Measurements from ENCODE around the gene EXOC2. TPM values are rescaled to one million over a fixed set of nuclear protein-coding genes. Genes with fewer than 3 reads are reported as not detected.

Gene EXOC2
- total and polyA plus RNA-seq, 2 donors = 12.1 to 22.1 TPM

- Histone ChIP-seq H3K36me3 (ENCODE audit: control insufficient read depth in 2 of 2, insufficient read depth in 2 of 2, low read length in 1 of 2) (peaks cover 11 to 13% of the 10 kb centered on the region in 2 donors), H3K4me1 (ENCODE audit: control insufficient read depth in 2 of 2, insufficient read depth in 2 of 2, low read length in 2 of 2) (no peaks in the 10 kb centered on the region), H3K9me3 (ENCODE audit: control insufficient read depth in 2 of 2, insufficient read depth in 1 of 2, low read length in 1 of 2) (no peaks in the 10 kb centered on the region), H3K4me3 (ENCODE audit: low read length in 2 of 2) (no peak overlapping the region), H3K27ac (ENCODE audit: low read depth in 1 of 2, low read length in 1 of 2) (no peak overlapping the region), H3K27me3 (ENCODE audit: control insufficient read depth in 2 of 2, insufficient read depth in 1 of 2, low read length in 1 of 2) (no peaks in the 10 kb centered on the region)
- 94% methylated on average over 4 of the region's 4 CpGs for WGBS
- DNase-seq (ENCODE audit: low read depth in 6 of 9, low spot score in 9 of 9) = no peak
Observed at GRCh38 chr6:484086-484745, 208.7 kb downstream of the EXOC2 start.

DNA sequence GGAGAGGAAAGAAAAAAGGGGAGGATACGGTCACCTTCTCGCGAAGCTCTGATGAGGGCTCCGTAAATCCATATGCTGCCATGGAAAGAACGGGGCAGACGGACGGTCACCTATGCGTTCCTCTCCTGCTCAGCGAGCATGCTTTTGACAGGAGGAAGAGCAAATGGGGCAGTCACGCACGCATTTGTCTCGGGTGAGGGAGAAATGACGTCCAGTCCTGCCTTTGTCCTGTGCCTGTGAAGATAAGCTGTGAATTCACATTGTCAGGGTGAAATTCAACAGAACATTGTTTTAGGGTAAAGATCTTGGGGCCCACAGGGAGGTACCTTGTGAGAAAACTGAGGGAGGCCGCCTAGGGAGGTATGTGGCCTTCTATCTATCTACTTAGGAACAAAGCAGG is 217.6 kb downstream of the EXOC2 start:
- Histone ChIP-seq H3K36me3 (ENCODE audit: control insufficient read depth in 2 of 2, insufficient read depth in 2 of 2, low read length in 1 of 2) (no peaks in the 10 kb centered on the region), H3K4me1 (ENCODE audit: control insufficient read depth in 2 of 2, insufficient read depth in 2 of 2, low read length in 2 of 2) (peaks cover 18 to 28% of the 10 kb centered on the region in 2 donors), H3K4me3 (ENCODE audit: low read length in 2 of 2) (peak overlapping the region in 1 of 2 donors; percentile 3), H3K9me3 (ENCODE audit: control insufficient read depth in 2 of 2, insufficient read depth in 1 of 2, low read length in 1 of 2) (no peaks in the 10 kb centered on the region), H3K27me3 (ENCODE audit: control insufficient read depth in 2 of 2, insufficient read depth in 1 of 2, low read length in 1 of 2) (no peaks in the 10 kb centered on the region), H3K27ac (ENCODE audit: low read depth in 1 of 2, low read length in 1 of 2) (peak overlapping the region; percentile 2 to 27)
- WGBS = 91% methylated on average over 14 of the region's 14 CpGs
- DNase-seq (ENCODE audit: low read depth in 6 of 9, low spot score in 9 of 9) = no peak

GRCh38 chr6:474453-475185 is 218.3 kb downstream of the EXOC2 start:
- H3K27ac ChIP-seq (ENCODE audit: low read depth in 1 of 2, low read length in 1 of 2) = peak overlapping the region; percentile 27 to 90
- H3K27me3 ChIP-seq (ENCODE audit: control insufficient read depth in 2 of 2, insufficient read depth in 1 of 2, low read length in 1 of 2) = no peaks in the 10 kb centered on the region
- 16% methylated on average over 19 of the region's 19 CpGs for WGBS
- H3K4me3 ChIP-seq (ENCODE audit: low read length in 2 of 2) = peak overlapping the region; percentile 4
- peaks cover 18 to 28% of the 10 kb centered on the region in 2 donors for H3K4me1 ChIP-seq (ENCODE audit: control insufficient read depth in 2 of 2, insufficient read depth in 2 of 2, low read length in 2 of 2)
- H3K36me3 ChIP-seq (ENCODE audit: control insufficient read depth in 2 of 2, insufficient read depth in 2 of 2, low read length in 1 of 2) = no peaks in the 10 kb centered on the region
- DNase-seq (ENCODE audit: low read depth in 6 of 9, low spot score in 9 of 9) = peak; percentile 24 to 85 (median 63)
- H3K9me3 ChIP-seq (ENCODE audit: control insufficient read depth in 2 of 2, insufficient read depth in 1 of 2, low read length in 1 of 2) = no peaks in the 10 kb centered on the region

DNA sequence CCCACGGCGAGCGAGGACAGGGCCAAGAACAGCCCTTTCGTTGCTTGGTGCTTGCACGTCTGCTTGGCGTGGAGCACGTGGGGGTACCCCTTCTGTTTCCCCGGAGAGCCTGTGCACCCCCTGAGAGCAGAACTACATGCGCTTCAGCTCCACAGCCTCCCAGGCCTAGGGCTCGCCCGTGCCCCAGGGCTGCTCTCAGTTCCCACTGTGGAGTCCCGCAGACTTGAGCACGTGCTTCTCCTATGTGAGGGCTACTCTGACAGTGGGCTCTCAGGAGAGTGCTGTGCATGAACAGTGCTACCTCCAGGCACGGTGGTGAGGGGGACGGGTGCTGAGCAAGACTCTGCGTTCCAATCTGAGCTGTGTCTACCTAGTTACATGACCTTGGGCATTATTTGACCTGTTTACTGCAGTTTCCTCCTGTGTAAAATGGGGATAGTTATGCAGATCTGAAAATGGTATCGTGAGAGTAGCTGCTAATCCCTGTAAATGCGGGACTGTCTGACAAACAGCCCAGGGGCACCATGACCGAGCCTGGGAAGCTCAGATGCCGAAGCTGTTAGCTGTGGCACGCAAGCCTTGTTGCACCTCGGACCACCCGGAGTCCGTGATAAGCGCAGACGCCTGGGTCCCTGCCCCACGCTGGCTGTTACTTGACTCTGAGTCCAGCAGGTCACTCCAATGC is 219.0 kb downstream of the EXOC2 start:
- no peaks in the 10 kb centered on the region for H3K27me3 ChIP-seq (ENCODE audit: control insufficient read depth in 2 of 2, insufficient read depth in 1 of 2, low read length in 1 of 2)
- no peak overlapping the region for H3K4me3 ChIP-seq (ENCODE audit: low read length in 2 of 2)
- DNase-seq (ENCODE audit: low read depth in 6 of 9, low spot score in 9 of 9) = no peak
- peaks cover 18 to 28% of the 10 kb centered on the region in 2 donors for H3K4me1 ChIP-seq (ENCODE audit: control insufficient read depth in 2 of 2, insufficient read depth in 2 of 2, low read length in 2 of 2)
- peak overlapping the region in 1 of 2 donors; percentile 90 for H3K27ac ChIP-seq (ENCODE audit: low read depth in 1 of 2, low read length in 1 of 2)
- H3K36me3 ChIP-seq (ENCODE audit: control insufficient read depth in 2 of 2, insufficient read depth in 2 of 2, low read length in 1 of 2) = no peaks in the 10 kb centered on the region
- WGBS = 95% methylated on average over 27 of the region's 27 CpGs
- H3K9me3 ChIP-seq (ENCODE audit: control insufficient read depth in 2 of 2, insufficient read depth in 1 of 2, low read length in 1 of 2) = no peaks in the 10 kb centered on the region

DNA sequence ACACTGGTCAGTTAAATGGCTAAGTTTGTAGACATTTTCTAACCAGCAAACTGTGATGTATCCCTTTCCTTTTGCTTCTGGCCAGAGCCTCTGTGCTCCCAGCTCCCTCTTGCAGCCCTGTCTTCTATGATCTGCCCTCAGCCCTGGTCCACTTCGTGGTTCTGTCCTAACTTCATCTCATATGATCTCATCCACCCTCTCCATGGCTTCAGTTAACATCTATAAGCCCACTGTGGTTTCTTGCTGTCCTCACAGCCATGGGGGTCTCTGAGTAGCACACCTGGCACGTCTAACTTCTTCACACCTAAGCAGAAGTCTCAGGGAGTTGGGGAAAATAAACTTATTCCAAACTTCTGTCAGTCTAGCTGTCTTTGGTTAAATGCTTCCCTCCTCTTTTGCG is 219.6 kb downstream of the EXOC2 start:
- DNase-seq (ENCODE audit: low read depth in 6 of 9, low spot score in 9 of 9) = no peak
- no peaks in the 10 kb centered on the region for H3K9me3 ChIP-seq (ENCODE audit: control insufficient read depth in 2 of 2, insufficient read depth in 1 of 2, low read length in 1 of 2)
- H3K27me3 ChIP-seq (ENCODE audit: control insufficient read depth in 2 of 2, insufficient read depth in 1 of 2, low read length in 1 of 2) = no peaks in the 10 kb centered on the region
- 85% methylated on average over 3 of the region's 3 CpGs for WGBS
- H3K27ac ChIP-seq (ENCODE audit: low read depth in 1 of 2, low read length in 1 of 2) = no peak overlapping the region
- H3K36me3 ChIP-seq (ENCODE audit: control insufficient read depth in 2 of 2, insufficient read depth in 2 of 2, low read length in 1 of 2) = no peaks in the 10 kb centered on the region
- peaks cover 18 to 28% of the 10 kb centered on the region in 2 donors for H3K4me1 ChIP-seq (ENCODE audit: control insufficient read depth in 2 of 2, insufficient read depth in 2 of 2, low read length in 2 of 2)
- H3K4me3 ChIP-seq (ENCODE audit: low read length in 2 of 2) = no peak overlapping the region

- Histone ChIP-seq H3K27me3 (ENCODE audit: control insufficient read depth in 2 of 2, insufficient read depth in 1 of 2, low read length in 1 of 2) (no peaks in the 10 kb centered on the region), H3K9me3 (ENCODE audit: control insufficient read depth in 2 of 2, insufficient read depth in 1 of 2, low read length in 1 of 2) (no peaks in the 10 kb centered on the region), H3K4me3 (ENCODE audit: low read length in 2 of 2) (no peak overlapping the region), H3K36me3 (ENCODE audit: control insufficient read depth in 2 of 2, insufficient read depth in 2 of 2, low read length in 1 of 2) (no peaks in the 10 kb centered on the region), H3K4me1 (ENCODE audit: control insufficient read depth in 2 of 2, insufficient read depth in 2 of 2, low read length in 2 of 2) (peaks cover 18 to 28% of the 10 kb centered on the region in 2 donors), H3K27ac (ENCODE audit: low read depth in 1 of 2, low read length in 1 of 2) (no peak overlapping the region)
- WGBS = 92% methylated on average over 16 of the region's 16 CpGs
- DNase-seq (ENCODE audit: low read depth in 6 of 9, low spot score in 9 of 9) = no peak
Observed at GRCh38 chr6:470901-471448, 222.0 kb downstream of the EXOC2 start.

DNA sequence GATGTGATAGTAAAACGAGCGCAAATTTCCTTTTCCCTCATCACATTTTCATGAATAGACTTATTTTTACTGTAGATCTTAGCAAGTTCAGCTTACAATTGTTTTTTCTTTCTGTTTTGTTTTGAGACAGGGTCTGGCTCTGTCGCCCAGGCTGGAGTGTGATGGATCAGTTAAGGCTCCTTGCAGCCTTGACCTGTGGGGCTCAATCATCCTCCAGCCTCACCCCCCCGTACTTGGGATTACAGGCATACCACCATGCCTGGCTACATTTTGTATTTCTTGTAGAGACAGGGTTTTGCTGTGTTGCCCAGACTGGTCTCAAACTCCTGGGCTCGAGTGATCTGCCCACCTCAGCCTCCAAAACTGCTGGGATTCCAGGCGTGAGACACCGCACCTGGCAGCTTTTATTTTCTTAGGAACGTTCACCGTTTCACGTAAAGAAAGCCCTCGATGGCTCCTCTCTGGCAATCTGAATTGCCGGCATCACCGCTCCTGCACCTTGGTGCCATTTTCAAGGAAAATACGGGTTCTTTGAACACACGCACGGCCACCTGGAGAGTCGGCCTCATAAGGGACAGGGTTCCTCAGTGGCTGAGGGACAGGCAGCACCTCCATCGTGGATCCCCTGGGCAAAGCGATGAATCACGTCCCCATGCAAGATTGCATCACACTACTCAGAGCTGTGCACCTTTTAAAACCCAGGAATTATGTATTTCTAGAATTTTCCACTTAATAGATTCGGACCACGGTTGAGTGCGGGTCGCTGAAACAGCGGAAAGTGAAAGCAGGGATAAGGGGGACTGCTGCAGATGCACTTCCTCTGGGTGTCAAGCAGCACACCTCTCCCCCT is 222.7 kb downstream of the EXOC2 start:
- no peaks in the 10 kb centered on the region for H3K36me3 ChIP-seq (ENCODE audit: control insufficient read depth in 2 of 2, insufficient read depth in 2 of 2, low read length in 1 of 2)
- no peaks in the 10 kb centered on the region for H3K9me3 ChIP-seq (ENCODE audit: control insufficient read depth in 2 of 2, insufficient read depth in 1 of 2, low read length in 1 of 2)
- H3K27me3 ChIP-seq (ENCODE audit: control insufficient read depth in 2 of 2, insufficient read depth in 1 of 2, low read length in 1 of 2) = no peaks in the 10 kb centered on the region
- no peak overlapping the region for H3K4me3 ChIP-seq (ENCODE audit: low read length in 2 of 2)
- 93% methylated on average over 25 of the region's 25 CpGs for WGBS
- no peak overlapping the region for H3K27ac ChIP-seq (ENCODE audit: low read depth in 1 of 2, low read length in 1 of 2)
- no peak for DNase-seq (ENCODE audit: low read depth in 6 of 9, low spot score in 9 of 9)
- peaks cover 15 to 24% of the 10 kb centered on the region in 2 donors for H3K4me1 ChIP-seq (ENCODE audit: control insufficient read depth in 2 of 2, insufficient read depth in 2 of 2, low read length in 2 of 2)

GRCh38 chr6:467671-468082 is 225.3 kb downstream of the EXOC2 start:
- no peaks in the 10 kb centered on the region for H3K9me3 ChIP-seq (ENCODE audit: control insufficient read depth in 2 of 2, insufficient read depth in 1 of 2, low read length in 1 of 2)
- DNase-seq (ENCODE audit: low read depth in 6 of 9, low spot score in 9 of 9) = no peak
- no peak overlapping the region for H3K4me3 ChIP-seq (ENCODE audit: low read length in 2 of 2)
- no peaks in the 10 kb centered on the region for H3K4me1 ChIP-seq (ENCODE audit: control insufficient read depth in 2 of 2, insufficient read depth in 2 of 2, low read length in 2 of 2)
- no peaks in the 10 kb centered on the region for H3K36me3 ChIP-seq (ENCODE audit: control insufficient read depth in 2 of 2, insufficient read depth in 2 of 2, low read length in 1 of 2)
- 96% methylated on average over 15 of the region's 15 CpGs for WGBS
- peaks cover 0 to 7% of the 10 kb centered on the region in 2 donors for H3K27me3 ChIP-seq (ENCODE audit: control insufficient read depth in 2 of 2, insufficient read depth in 1 of 2, low read length in 1 of 2)
- no peak overlapping the region for H3K27ac ChIP-seq (ENCODE audit: low read depth in 1 of 2, low read length in 1 of 2)

Measured in thymus (tissue), 11 donors.